ENCODE data around the gene PTN. TPM values are rescaled to one million over a fixed set of nuclear protein-coding genes. Genes with fewer than 3 reads are reported as not detected.

The PTN gene
- total RNA-seq, 4 donors from 2014 or later = 1.4 to 6.9 (median 2.6) TPM

DNA sequence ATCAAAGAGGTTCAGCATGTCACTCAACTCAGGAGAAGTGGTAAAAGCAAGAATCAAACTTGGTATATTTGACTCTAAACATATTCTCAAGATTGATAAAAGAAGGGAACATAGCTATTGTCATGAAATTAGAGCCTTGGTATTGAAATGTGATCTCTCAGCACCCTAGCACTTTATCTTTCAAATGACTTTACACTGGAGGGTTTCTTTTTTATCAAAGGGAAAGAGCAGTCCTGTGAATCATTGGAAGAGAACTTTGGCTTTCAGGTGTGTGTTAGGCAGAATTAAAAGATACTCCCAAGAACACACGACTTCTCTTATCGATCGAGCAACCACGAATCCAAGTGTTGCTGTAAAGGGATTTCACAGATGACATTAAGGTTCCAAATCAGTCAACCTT is 54.4 kb downstream of the PTN start:
- no peaks in the 10 kb centered on the region for H3K4me1 ChIP-seq
- DNase-seq (ENCODE audit: low spot score in 2 of 2) = no peak
- no peaks in the 10 kb centered on the region for H3K9me3 ChIP-seq
- WGBS = 79% methylated on average over 4 of the region's 4 CpGs
- H3K36me3 ChIP-seq = no peaks in the 10 kb centered on the region
- H3K4me3 ChIP-seq = no peak overlapping the region
- no peaks in the 10 kb centered on the region for H3K27me3 ChIP-seq
- no peak for TF ChIP-seq EP300 (IDR thresholded peaks at IDR 0.05)
- TF ChIP-seq, protein P1, sequence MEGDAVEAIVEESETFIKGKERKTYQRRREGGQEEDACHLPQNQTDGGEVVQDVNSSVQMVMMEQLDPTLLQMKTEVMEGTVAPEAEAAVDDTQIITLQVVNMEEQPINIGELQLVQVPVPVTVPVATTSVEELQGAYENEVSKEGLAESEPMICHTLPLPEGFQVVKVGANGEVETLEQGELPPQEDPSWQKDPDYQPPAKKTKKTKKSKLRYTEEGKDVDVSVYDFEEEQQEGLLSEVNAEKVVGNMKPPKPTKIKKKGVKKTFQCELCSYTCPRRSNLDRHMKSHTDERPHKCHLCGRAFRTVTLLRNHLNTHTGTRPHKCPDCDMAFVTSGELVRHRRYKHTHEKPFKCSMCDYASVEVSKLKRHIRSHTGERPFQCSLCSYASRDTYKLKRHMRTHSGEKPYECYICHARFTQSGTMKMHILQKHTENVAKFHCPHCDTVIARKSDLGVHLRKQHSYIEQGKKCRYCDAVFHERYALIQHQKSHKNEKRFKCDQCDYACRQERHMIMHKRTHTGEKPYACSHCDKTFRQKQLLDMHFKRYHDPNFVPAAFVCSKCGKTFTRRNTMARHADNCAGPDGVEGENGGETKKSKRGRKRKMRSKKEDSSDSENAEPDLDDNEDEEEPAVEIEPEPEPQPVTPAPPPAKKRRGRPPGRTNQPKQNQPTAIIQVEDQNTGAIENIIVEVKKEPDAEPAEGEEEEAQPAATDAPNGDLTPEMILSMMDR (IDR thresholded peaks at IDR 0.05) = no peak
- TF ChIP-seq POLR2AphosphoS5 (IDR thresholded peaks at IDR 0.05) = no peak
- no peak for TF ChIP-seq POLR2A (IDR thresholded peaks at IDR 0.05)
- no peak overlapping the region for H3K27ac ChIP-seq

DNA sequence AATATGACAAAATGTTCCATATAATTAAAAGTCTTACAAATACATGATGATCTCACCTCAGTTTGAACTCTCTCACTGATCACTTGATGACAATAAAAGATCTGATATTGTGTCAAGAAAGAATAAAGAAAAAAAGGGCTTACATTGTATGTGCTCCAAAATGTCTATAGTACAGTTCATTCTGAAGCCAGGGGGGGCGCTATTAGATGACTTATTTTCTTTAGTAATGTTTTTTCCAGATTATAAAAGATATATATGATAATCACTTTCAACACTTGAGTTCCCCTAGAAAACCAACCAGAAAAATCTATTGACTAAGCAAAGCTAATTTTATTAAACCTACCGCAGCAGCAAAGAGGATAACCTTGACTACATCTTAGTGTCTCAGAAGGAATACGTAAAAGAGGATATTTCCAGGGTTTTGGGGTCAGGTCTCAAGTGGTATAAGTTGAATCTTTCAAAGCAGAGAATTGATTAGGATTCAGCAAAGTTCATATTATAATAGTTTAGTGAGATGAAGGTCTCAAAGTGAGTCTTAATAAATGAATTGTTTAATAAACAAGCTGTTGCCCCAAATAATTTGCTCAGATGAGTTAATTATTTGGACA is 55.8 kb downstream of the PTN start:
- Histone ChIP-seq H3K4me1 (no peaks in the 10 kb centered on the region), H3K36me3 (no peaks in the 10 kb centered on the region), H3K27ac (no peak overlapping the region), H3K9me3 (no peaks in the 10 kb centered on the region), H3K27me3 (no peaks in the 10 kb centered on the region), H3K4me3 (no peak overlapping the region)
- TF ChIP-seq POLR2AphosphoS5 (IDR thresholded peaks at IDR 0.05) (no peak), POLR2A (IDR thresholded peaks at IDR 0.05) (no peak), EP300 (IDR thresholded peaks at IDR 0.05) (no peak)
- TF ChIP-seq, protein P1 (IDR thresholded peaks at IDR 0.05) = no peak
- no peak for DNase-seq (ENCODE audit: low spot score in 2 of 2)
- 78% methylated on average over 3 of the region's 3 CpGs for WGBS

GRCh38 chr7:137283153-137283552 is 60.4 kb downstream of the PTN start:
- H3K4me1 ChIP-seq = no peaks in the 10 kb centered on the region
- no peaks in the 10 kb centered on the region for H3K9me3 ChIP-seq
- H3K36me3 ChIP-seq = no peaks in the 10 kb centered on the region
- H3K27me3 ChIP-seq = no peaks in the 10 kb centered on the region
- no peak overlapping the region for H3K27ac ChIP-seq
- DNase-seq (ENCODE audit: low spot score in 2 of 2) = no peak
- TF ChIP-seq POLR2A (IDR thresholded peaks at IDR 0.05) (no peak), POLR2AphosphoS5 (IDR thresholded peaks at IDR 0.05) (no peak), EP300 (IDR thresholded peaks at IDR 0.05) (no peak)
- TF ChIP-seq, protein P1 (IDR thresholded peaks at IDR 0.05) = no peak
- WGBS = 80% methylated on average over 6 of the region's 6 CpGs
- no peak overlapping the region for H3K4me3 ChIP-seq

DNA sequence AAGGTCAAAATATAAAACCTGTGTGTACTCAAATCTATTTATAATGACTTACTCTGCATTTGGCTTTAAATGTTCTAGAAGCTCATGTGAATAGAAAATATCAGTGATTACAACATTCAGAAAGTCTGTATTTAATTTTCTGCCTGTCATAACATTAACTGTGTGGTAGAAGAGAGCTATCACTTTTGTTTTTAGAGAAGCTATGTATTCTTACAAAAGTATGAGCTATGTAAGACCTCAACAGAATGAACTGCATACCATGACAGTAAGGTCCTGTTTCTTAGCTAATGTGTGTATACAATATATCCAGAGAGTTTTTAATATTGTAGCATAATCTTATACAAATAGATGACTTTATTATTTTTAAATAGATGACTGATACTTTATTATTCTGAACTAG is 61.5 kb downstream of the PTN start:
- H3K36me3 ChIP-seq = no peaks in the 10 kb centered on the region
- H3K9me3 ChIP-seq = no peaks in the 10 kb centered on the region
- H3K4me1 ChIP-seq = no peaks in the 10 kb centered on the region
- TF ChIP-seq POLR2AphosphoS5 (IDR thresholded peaks at IDR 0.05) (no peak), EP300 (IDR thresholded peaks at IDR 0.05) (no peak), POLR2A (IDR thresholded peaks at IDR 0.05) (no peak)
- TF ChIP-seq, protein P1 (IDR thresholded peaks at IDR 0.05) = no peak
- no peak overlapping the region for H3K27ac ChIP-seq
- no peak overlapping the region for H3K4me3 ChIP-seq
- DNase-seq (ENCODE audit: low spot score in 2 of 2) = no peak
- H3K27me3 ChIP-seq = no peaks in the 10 kb centered on the region

GRCh38 chr7:137276189-137276588 is 67.3 kb downstream of the PTN start:
- H3K27ac ChIP-seq = no peak overlapping the region
- no peaks in the 10 kb centered on the region for H3K9me3 ChIP-seq
- no peak for DNase-seq (ENCODE audit: low spot score in 2 of 2)
- no peaks in the 10 kb centered on the region for H3K27me3 ChIP-seq
- TF ChIP-seq POLR2A (IDR thresholded peaks at IDR 0.05) (no peak), EP300 (IDR thresholded peaks at IDR 0.05) (no peak), POLR2AphosphoS5 (IDR thresholded peaks at IDR 0.05) (no peak)
- TF ChIP-seq, protein P1 (IDR thresholded peaks at IDR 0.05) = no peak
- no peaks in the 10 kb centered on the region for H3K4me1 ChIP-seq
- WGBS = 81% methylated on average over 5 of the region's 5 CpGs
- H3K4me3 ChIP-seq = no peak overlapping the region
- no peaks in the 10 kb centered on the region for H3K36me3 ChIP-seq
